PFSK-1 (cell line): ENCODE data around the gene EPG5.

Experiments used
- REST ChIP-seq, 2 experiments: IDR thresholded peaks; 2 replicates each; pipeline versions ENCODE4 v1.6.1 to v1.8.0; 2011 to 2012; ENCODE audit warnings: low read depth in 2 of 2, low read length in 2 of 2, control low read depth in 1 of 2, inconsistent platforms in 1 of 2, mild to moderate bottlenecking in 1 of 2, moderate library complexity in 1 of 2; ENCODE audit not compliant: insufficient read depth in 1 of 2
- TAF1 ChIP-seq: IDR thresholded peaks from 2 replicates; pipeline ENCODE4 v1.6.1; 2012; ENCODE audit warnings: low read length, control low read depth, borderline replicate concordance; ENCODE audit not compliant: insufficient read depth

GRCh38 chr18:45890606-45891005, 76.5 kb downstream of the EPG5 start:
- TF ChIP-seq TAF1: no peak
- TF ChIP-seq REST (IDR thresholded peaks at IDR 0.05; ENCODE audit: insufficient read depth in 1 of 2, low read depth in 2 of 2, low read length in 2 of 2): no peak
